H1 (cell line): ENCODE results near the gene KIAA0319L. TPM values are rescaled to one million over a fixed set of nuclear protein-coding genes. Genes with fewer than 3 reads are reported as not detected.
A peak's percentile ranks its signal among the peaks of the same experiment; 100 is the strongest.

Experiments
- ATF3 ChIP-seq: IDR thresholded peaks from 2 replicates; pipeline ENCODE4 v1.6.1; 2011; ENCODE audit warnings: low read depth, mild to moderate bottlenecking, low read length; ENCODE audit not compliant: insufficient read depth
- BRCA1 ChIP-seq: IDR thresholded peaks from 2 replicates; pipeline ENCODE4 v1.6.1; 2012; ENCODE audit warnings: low read depth, low read length, improper control_type of control experiment
- CBX5 ChIP-seq: fragments of 300-800, 300-1000 bp; sonication (generic); IDR thresholded peaks from 2 replicates; pipeline ENCODE4 v1.7.1; 2016; ENCODE audit warnings: antibody characterized with exemption, low read length, low read depth
- CBX8 ChIP-seq: fragments of 300-800, 300-1000 bp; sonication (generic); IDR thresholded peaks from 2 replicates; pipeline ENCODE4 v1.7.1; 2016; ENCODE audit warnings: low read depth, low read length, borderline replicate concordance
- CHD1 ChIP-seq: IDR thresholded peaks from 2 replicates; pipeline ENCODE4 v1.6.1; 2012; ENCODE audit warnings: low read depth, low read length, improper control_type of control experiment
- CTBP2 ChIP-seq: IDR thresholded peaks from 2 replicates; pipeline ENCODE4 v1.7.0; 2011; ENCODE audit warnings: borderline replicate concordance, mild to moderate bottlenecking, moderate library complexity, mixed read lengths, low read length; ENCODE audit not compliant: insufficient read depth, insufficient read length
- E2F6 ChIP-seq: IDR thresholded peaks from 2 replicates; pipeline ENCODE4 v1.6.1; 2012; ENCODE audit warnings: inconsistent platforms
- FOSL1 ChIP-seq: IDR thresholded peaks from 2 replicates; pipeline ENCODE4 v1.6.1; 2011; ENCODE audit warnings: mild to moderate bottlenecking, low read depth, low read length, moderate library complexity; ENCODE audit not compliant: insufficient read depth
- HDAC2 ChIP-seq, 2 experiments: fragments of 300-600 bp in 1 of 2; sonication (generic) in 1 of 2; IDR thresholded peaks; 2 replicates each; pipeline ENCODE4 v1.6.1; 2011 to 2012; ENCODE audit warnings: low read depth in 2 of 2, low read length in 2 of 2, mild to moderate bottlenecking in 2 of 2, moderate library complexity in 2 of 2, borderline replicate concordance in 1 of 2, inconsistent platforms in 1 of 2
- HDAC6 ChIP-seq: IDR thresholded peaks from one replicate; pipeline ENCODE4 v1.7.1; 2012; ENCODE audit warnings: low read depth, mild to moderate bottlenecking, inconsistent platforms, low read length, moderate library complexity
- JUN ChIP-seq: IDR thresholded peaks from 2 replicates; pipeline ENCODE4 v1.6.1; 2011; ENCODE audit warnings: low read depth, mild to moderate bottlenecking, improper control_type of control experiment, low read length
- KDM4A ChIP-seq: IDR thresholded peaks from one replicate; pipeline ENCODE4 v1.7.1; 2012; ENCODE audit warnings: low read depth, mild to moderate bottlenecking, moderate library complexity, low read length, inconsistent platforms; ENCODE audit not compliant: severe bottlenecking
- KDM5A ChIP-seq: fragments of 200-600 bp; IDR thresholded peaks from 2 replicates; pipeline ENCODE4 v1.7.1; 2012; ENCODE audit warnings: mild to moderate bottlenecking, low read length, inconsistent platforms, mixed read lengths
- MAFK ChIP-seq: IDR thresholded peaks from 2 replicates; pipeline ENCODE4 v1.6.1; 2012; ENCODE audit warnings: low read depth, mild to moderate bottlenecking, improper control_type of control experiment, low read length
- PHF8 ChIP-seq: fragments of 200-600 bp; sonication (generic); conservative IDR thresholded peaks from 2 replicates; pipeline ENCODE4 v1.7.1; 2012; ENCODE audit warnings: low read depth, mild to moderate bottlenecking, inconsistent platforms, low read length, moderate library complexity
- POLR2A ChIP-seq, 2 experiments: IDR thresholded peaks; 1 replicate in 1 of 2; 2 replicates in 1 of 2; pipeline ENCODE4 v1.6.1; 2011; ENCODE audit warnings: low read depth in 2 of 2, low read length in 2 of 2, mild to moderate bottlenecking in 2 of 2; ENCODE audit errors: control extremely low read depth in 1 of 2
- SIRT6 ChIP-seq: IDR thresholded peaks from one replicate; pipeline ENCODE4 v1.7.1; 2012; ENCODE audit warnings: low read length, inconsistent platforms
- SP2 ChIP-seq: IDR thresholded peaks from 2 replicates; pipeline ENCODE4 v1.6.1; 2012; ENCODE audit warnings: mild to moderate bottlenecking, low read length, inconsistent platforms
- SP4 ChIP-seq: IDR thresholded peaks from 2 replicates; pipeline ENCODE4 v1.6.1; 2012; ENCODE audit warnings: low read length, inconsistent platforms
- SRF ChIP-seq: IDR thresholded peaks from 2 replicates; pipeline ENCODE4 v1.6.1; 2011; ENCODE audit warnings: mild to moderate bottlenecking, low read depth, low read length, moderate library complexity
- TAF1 ChIP-seq: IDR thresholded peaks from 2 replicates; pipeline ENCODE4 v1.6.1; 2011; ENCODE audit warnings: mild to moderate bottlenecking, low read depth, low read length
- TCF12 ChIP-seq: IDR thresholded peaks from 2 replicates; pipeline ENCODE4 v1.6.1; 2011; ENCODE audit warnings: low read depth, mild to moderate bottlenecking, low read length
- TEAD4 ChIP-seq: IDR thresholded peaks from 2 replicates; pipeline ENCODE4 v1.6.1; 2012; ENCODE audit warnings: low read depth, low read length, inconsistent platforms, mixed read lengths
- polyA plus RNA-seq, 7 experiments: library from polyadenylated mRNA; depleted of rRNA in 3 of 7; stranded (reverse) in 5 of 7; unstranded in 2 of 7; fragments of >200 nt in 5 of 7; fragments of 200-250 nt in 2 of 7; gene quantifications; 1 replicate in 5 of 7; 2 replicates in 1 of 7; 4 replicates in 1 of 7; pipeline versions ENCODE4 v1.2.1 to v1.2.3, GENCODE V29; 2011 to 2013; ENCODE audit warnings: missing spikeins in 2 of 7, mixed read lengths in 2 of 7
- total RNA-seq: library from RNA; stranded (reverse); fragmentation: NEBNext Ultra II Directional; extraction: Animal tissue kit (Norgen Biotek cat#: 25700); gene quantifications from 2 replicates; pipeline ENCODE4 v1.2.1, GENCODE V29; 2021

KIAA0319L gene
- total and polyA plus RNA-seq, 2 of the 8 experiments (the other 6 are each of a cell fraction or from before 2014, with no cell fraction given) = 40.1 to 55.7 TPM

- TF ChIP-seq CTBP2 (peak; percentile 38), SRF (no peak), SP4 (no peak), KDM4A (peak; percentile 71), E2F6 (peak; percentile 62), SP2 (no peak), HDAC6 (no peak), CBX5 (no peak), CBX8 (no peak), KDM5A (no peak), PHF8 (no peak), CHD1 (no peak), SIRT6 (no peak), HDAC2 (IDR thresholded peaks at IDR 0.05; ENCODE audit: borderline replicate concordance in 1 of 2, low read depth in 2 of 2, low read length in 2 of 2) (peak in 1 of 2 experiments; percentile 54; a peak in 1 of 4 replicates), ATF3 (no peak), TEAD4 (no peak), FOSL1 (no peak), MAFK (no peak), JUN (no peak), TAF1 (no peak), TCF12 (no peak), POLR2A (IDR thresholded peaks at IDR 0.05; ENCODE audit: control extremely low read depth in 1 of 2, low read depth in 2 of 2, low read length in 2 of 2) (no peak), BRCA1 (no peak)
Observed at GRCh38 chr1:35577071-35577998, 20.1 kb upstream of the KIAA0319L start (continued).
